Sigmoid colon (tissue), 7 donors: ENCODE measurements around the gene PSME3IP1. TPM values are rescaled to one million over a fixed set of nuclear protein-coding genes. Genes with fewer than 3 reads are reported as not detected.
"Not testable (repeated sequence)": the region's sequence is repeated elsewhere in the genome, so short reads cannot be mapped to it uniquely, and the experiment has no call there.

ENCODE experiments used
- DNase-seq: peaks from one replicate; pipeline ENCODE4 v3.0.0-alpha.2; 2019
- H3K27ac ChIP-seq, 4 donors: fragments of 200-600 bp; sonication (generic); one replicate each; pipeline ENCODE4 v1.5.1; 2016 to 2019; ENCODE audit warnings: mild to moderate bottlenecking in 1 of 4
- H3K27me3 ChIP-seq, 3 donors: fragments of 200-600 bp; sonication (generic); one replicate each; pipeline ENCODE4 v1.5.1; 2019; ENCODE audit warnings: mild to moderate bottlenecking in 1 of 3
- H3K36me3 ChIP-seq, 4 donors: fragments of 200-600 bp; sonication (generic); one replicate each; pipeline ENCODE4 v1.5.1; 2016 to 2019
- H3K4me1 ChIP-seq, 4 donors: fragments of 200-600 bp; sonication (generic); one replicate each; pipeline ENCODE4 v1.5.1; 2017 to 2019
- H3K4me3 ChIP-seq, 4 donors: fragments of 200-600 bp; sonication (generic); one replicate each; pipeline ENCODE4 v1.5.1; 2017 to 2019; ENCODE audit warnings: mild to moderate bottlenecking in 2 of 4, moderate library complexity in 1 of 4
- H3K9me3 ChIP-seq, 4 donors: fragments of 200-600 bp in 3 of 4; sonication (generic) in 3 of 4; one replicate each; pipeline versions ENCODE4 v1.5.1 to v1.6.1; 2013 to 2019
- EP300 ChIP-seq, 4 donors: sonication (generic); formaldehyde crosslinking; IDR thresholded peaks; one replicate each; pipeline ENCODE4 v1.6.1; 2017; ENCODE audit warnings: antibody characterized with exemption in 4 of 4
- POLR2A ChIP-seq, 2 donors: fragments of 450-650 bp; IDR thresholded peaks; one replicate each; pipeline ENCODE4 v1.6.1; 2016; ENCODE audit warnings: antibody characterized with exemption in 2 of 2, mild to moderate bottlenecking in 2 of 2, moderate library complexity in 2 of 2
- POLR2AphosphoS5 ChIP-seq, 4 donors: sonication (generic); formaldehyde crosslinking; IDR thresholded peaks; one replicate each; pipeline ENCODE4 v1.6.1; 2017; ENCODE audit warnings: antibody characterized with exemption in 4 of 4
- WGBS, 2 donors: extraction: QIAGEN DNeasy Blood & Tissue Kit; methylation state at CpG; one replicate each; pipeline ENCODE4 v1.1.7; 2013; 5-methylcytosine and 5-hydroxymethylcytosine counted together
- intact Hi-C: fragments of 100-400 bp; cut with DNase I; formaldehyde crosslinking; loops from one replicate; pipeline ENCODE4 v1.15.1; 2023
- polyA plus RNA-seq, 3 donors: library from polyadenylated mRNA; stranded (reverse); fragments of 200-250 nt; gene quantifications; one replicate each; pipeline ENCODE4 v1.2.3, GENCODE V29; 2013
- total RNA-seq, 4 donors: library from RNA; depleted of rRNA; stranded (reverse); fragments of >200 nt; gene quantifications; one replicate each; pipeline ENCODE4 v1.1.0, GENCODE V29; 2016
- TF ChIP-seq, protein P1 (sequence below), 4 experiments: fragments of 450-650 bp in 3 of 4; fragments of 200-600 bp in 1 of 4; IDR thresholded peaks; one replicate each; pipeline ENCODE4 v1.5.1; 2016 to 2019; ENCODE audit warnings: antibody characterized with exemption in 4 of 4, mild to moderate bottlenecking in 3 of 4, moderate library complexity in 2 of 4
- donor health status: healthy with polysubstance abuse.
- donor health status: Bipolar disorder and iron deficiency.
- donor health status: healthy.

The PSME3IP1 gene
- total and polyA plus RNA-seq, 7 donors = 60.1 to 81.3 (median 73.9) TPM

DNA sequence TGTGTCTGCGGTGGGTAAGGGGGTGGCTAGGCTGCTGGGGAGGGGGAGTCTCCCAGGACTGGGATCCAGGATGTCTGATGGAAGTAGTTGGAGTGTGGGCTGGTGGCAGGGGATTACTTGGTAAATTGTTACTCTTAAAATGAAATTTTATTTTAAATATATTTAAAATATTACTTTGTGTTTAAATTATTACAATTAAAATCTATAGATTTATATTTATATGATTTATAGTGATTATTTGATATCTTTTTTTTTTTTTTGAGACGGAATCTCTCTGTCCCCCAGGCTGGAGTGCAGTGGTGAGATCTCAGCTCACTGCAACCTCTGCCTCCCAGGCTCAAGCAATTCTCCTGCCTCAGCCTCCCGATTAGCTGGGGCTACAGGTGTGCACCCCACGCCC, 74.9 kb downstream of the PSME3IP1 start:
- Histone ChIP-seq H3K9me3 (no peaks in the 10 kb centered on the region), H3K4me1 (peaks cover 0 to 11% (median 9%) of the 10 kb centered on the region in 4 donors), H3K36me3 (no peaks in the 10 kb centered on the region), H3K27me3 (no peaks in the 10 kb centered on the region), H3K4me3 (no peak overlapping the region), H3K27ac (no peak overlapping the region)
- no peak for DNase-seq
- 71 to 85% methylated on average over 4 of the region's 4 CpGs for WGBS, 2 donors
- TF ChIP-seq POLR2AphosphoS5 (IDR thresholded peaks at IDR 0.05) = no peak
- TF ChIP-seq POLR2A (IDR thresholded peaks at IDR 0.05) = no peak
- TF ChIP-seq, protein P1, sequence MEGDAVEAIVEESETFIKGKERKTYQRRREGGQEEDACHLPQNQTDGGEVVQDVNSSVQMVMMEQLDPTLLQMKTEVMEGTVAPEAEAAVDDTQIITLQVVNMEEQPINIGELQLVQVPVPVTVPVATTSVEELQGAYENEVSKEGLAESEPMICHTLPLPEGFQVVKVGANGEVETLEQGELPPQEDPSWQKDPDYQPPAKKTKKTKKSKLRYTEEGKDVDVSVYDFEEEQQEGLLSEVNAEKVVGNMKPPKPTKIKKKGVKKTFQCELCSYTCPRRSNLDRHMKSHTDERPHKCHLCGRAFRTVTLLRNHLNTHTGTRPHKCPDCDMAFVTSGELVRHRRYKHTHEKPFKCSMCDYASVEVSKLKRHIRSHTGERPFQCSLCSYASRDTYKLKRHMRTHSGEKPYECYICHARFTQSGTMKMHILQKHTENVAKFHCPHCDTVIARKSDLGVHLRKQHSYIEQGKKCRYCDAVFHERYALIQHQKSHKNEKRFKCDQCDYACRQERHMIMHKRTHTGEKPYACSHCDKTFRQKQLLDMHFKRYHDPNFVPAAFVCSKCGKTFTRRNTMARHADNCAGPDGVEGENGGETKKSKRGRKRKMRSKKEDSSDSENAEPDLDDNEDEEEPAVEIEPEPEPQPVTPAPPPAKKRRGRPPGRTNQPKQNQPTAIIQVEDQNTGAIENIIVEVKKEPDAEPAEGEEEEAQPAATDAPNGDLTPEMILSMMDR (IDR thresholded peaks at IDR 0.05) = no peak
- intact Hi-C loops = no loop called here

DNA sequence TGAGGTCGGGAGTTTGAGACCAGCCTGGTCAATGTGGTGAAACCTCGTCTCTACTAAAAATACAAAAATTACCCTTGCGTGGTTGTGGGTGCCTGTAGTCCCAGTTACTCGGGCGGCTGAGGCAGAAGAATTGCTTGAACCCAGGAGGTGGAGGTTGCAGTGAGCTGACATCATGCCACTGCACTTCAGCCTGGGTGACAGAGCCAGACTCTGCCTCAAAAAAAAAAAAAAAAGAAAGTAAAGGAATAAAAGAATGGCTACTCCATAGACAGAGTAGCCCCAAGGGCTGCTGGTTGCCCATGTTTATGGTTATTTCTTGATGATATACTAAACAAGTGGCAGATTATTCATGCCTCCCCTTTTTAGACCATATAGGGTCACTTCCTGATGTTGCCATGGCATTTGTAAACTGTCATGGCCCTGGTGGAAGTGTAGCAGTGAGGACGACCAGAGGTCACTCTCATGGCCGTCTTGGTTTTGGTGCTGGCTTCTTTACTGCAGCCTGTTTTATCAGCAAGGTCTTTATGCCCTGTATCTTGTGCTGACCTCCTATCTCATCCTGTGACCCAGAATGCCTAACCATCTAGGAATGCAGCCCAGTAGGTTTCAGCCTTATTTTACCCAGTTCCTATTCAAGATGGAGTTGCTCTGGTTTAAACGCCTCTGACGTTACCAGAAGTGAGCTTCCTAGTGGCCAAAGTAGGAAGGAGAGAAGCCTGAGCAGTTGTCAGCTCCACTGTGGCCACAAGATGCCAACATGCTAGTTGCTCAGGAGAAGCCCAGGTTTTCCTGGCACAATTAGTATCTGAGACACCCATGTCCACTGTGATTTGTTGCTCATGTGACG, 76.4 kb downstream of the PSME3IP1 start:
- H3K4me1 ChIP-seq, H3K27me3 ChIP-seq, H3K27ac ChIP-seq, H3K36me3 ChIP-seq, H3K4me3 ChIP-seq, intact Hi-C loops, DNase-seq, H3K9me3 ChIP-seq: not testable (repeated sequence)
- 88 to 90% methylated on average over 10 of the region's 10 CpGs for WGBS, 2 donors

DNA sequence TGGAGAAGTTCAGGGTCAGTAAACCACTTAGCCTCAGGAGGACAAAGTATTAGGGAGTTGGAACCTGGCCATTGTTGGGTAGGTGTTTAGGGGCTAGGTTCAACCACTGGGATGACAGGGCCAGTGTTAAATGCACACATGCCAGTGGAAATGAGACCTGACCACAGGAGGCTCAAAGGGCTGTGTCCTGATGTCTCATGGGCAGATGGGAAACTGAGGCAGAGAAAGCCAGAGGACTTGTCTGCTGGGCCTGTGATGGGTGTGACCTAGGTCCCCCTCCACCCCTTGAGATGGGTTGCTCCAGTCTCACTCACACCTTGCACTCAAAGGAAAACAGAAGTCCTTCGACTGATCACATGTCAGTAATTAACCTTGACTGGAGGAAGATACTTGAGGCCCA, 77.4 kb downstream of the PSME3IP1 start:
- Histone ChIP-seq H3K27ac (no peak overlapping the region), H3K9me3 (no peaks in the 10 kb centered on the region), H3K4me1 (no peaks in the 10 kb centered on the region), H3K36me3 (no peaks in the 10 kb centered on the region), H3K4me3 (no peak overlapping the region), H3K27me3 (no peaks in the 10 kb centered on the region)
- TF ChIP-seq EP300 (IDR thresholded peaks at IDR 0.05) (no peak), POLR2A (IDR thresholded peaks at IDR 0.05) (no peak), POLR2AphosphoS5 (IDR thresholded peaks at IDR 0.05) (no peak)
- TF ChIP-seq, protein P1 (IDR thresholded peaks at IDR 0.05) = no peak
- intact Hi-C loops = no loop called here
- WGBS, 2 donors = 21 to 67% methylated on average over 1 of the region's 1 CpG
- DNase-seq = no peak

DNA sequence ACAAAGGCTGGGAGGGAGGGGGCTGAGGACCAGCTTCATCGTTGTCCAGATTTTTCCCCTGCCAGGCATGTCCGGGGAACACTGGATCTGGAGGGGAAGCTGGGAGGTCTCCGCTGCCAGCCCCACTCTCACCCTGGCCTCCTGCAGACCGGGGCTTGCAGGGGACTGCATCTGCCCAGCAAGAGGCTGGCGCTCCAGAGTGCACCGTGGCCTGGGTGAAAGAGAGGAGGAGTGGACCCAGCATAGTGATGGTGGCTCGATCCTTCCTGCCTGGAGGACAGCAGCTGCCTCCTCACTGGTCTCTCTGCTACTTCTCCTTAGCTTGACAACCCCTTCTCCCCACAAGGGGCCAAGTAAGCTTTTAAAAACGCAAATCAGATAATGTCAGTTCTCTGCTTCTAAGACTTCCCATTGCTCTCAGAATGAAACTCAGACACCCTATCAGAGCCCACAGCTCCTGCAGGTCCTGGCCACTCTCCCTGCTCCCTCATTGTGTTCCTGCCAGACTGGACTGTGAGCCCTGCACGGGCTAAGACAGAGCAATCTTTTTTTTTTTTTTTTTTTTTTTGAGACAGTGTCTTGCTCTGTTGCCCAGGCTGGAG, 78.4 kb downstream of the PSME3IP1 start:
- H3K4me3 ChIP-seq = no peak overlapping the region
- no peaks in the 10 kb centered on the region for H3K27me3 ChIP-seq
- no peak overlapping the region for H3K27ac ChIP-seq
- no peak for TF ChIP-seq EP300 (IDR thresholded peaks at IDR 0.05)
- TF ChIP-seq POLR2A (IDR thresholded peaks at IDR 0.05) = no peak
- TF ChIP-seq, protein P1 (IDR thresholded peaks at IDR 0.05) = no peak
- TF ChIP-seq POLR2AphosphoS5 (IDR thresholded peaks at IDR 0.05) = no peak
- H3K9me3 ChIP-seq = no peaks in the 10 kb centered on the region
- intact Hi-C loops = no loop called here
- no peaks in the 10 kb centered on the region for H3K36me3 ChIP-seq
- DNase-seq = no peak
- H3K4me1 ChIP-seq = no peaks in the 10 kb centered on the region
- WGBS, 2 donors = 83 to 85% methylated on average over 9 of the region's 9 CpGs

DNA sequence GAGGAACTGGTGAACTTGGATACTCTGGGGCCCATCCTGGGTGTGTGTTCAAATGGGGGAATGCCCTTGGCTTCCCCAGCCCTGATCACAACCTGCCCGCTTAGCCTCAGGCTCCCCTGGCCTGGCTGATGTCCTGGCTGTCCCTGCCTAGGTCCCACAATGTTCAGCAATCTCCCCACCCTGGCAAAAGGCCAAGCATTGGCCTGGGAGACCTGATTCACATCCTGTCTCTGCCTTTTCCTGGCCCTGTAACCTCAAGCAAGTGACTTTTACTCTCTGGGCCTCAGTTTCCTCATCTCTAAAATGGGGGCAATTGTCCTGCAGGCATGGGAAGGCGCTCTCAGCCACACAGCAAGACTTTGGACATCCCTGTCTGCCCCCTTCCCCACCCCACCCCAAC, 79.1 kb downstream of the PSME3IP1 start:
- H3K9me3 ChIP-seq = no peaks in the 10 kb centered on the region
- H3K4me3 ChIP-seq = no peak overlapping the region
- no peaks in the 10 kb centered on the region for H3K4me1 ChIP-seq
- H3K27ac ChIP-seq = no peak overlapping the region
- 84 to 87% methylated on average over 2 of the region's 2 CpGs for WGBS, 2 donors
- H3K36me3 ChIP-seq = no peaks in the 10 kb centered on the region
- no peaks in the 10 kb centered on the region for H3K27me3 ChIP-seq
- TF ChIP-seq POLR2A (IDR thresholded peaks at IDR 0.05) (no peak), EP300 (IDR thresholded peaks at IDR 0.05) (no peak), POLR2AphosphoS5 (IDR thresholded peaks at IDR 0.05) (no peak)
- TF ChIP-seq, protein P1 (IDR thresholded peaks at IDR 0.05) = no peak
- DNase-seq = no peak
- intact Hi-C loops = no loop called here
